KMS-11 (cell line): Measurements from ENCODE around the gene PTPRT.

ENCODE experiments used
- H2AFZ ChIP-seq: fragments of 200-600 bp; sonication (generic); 2 replicates; pipeline ENCODE4 v1.6.1; 2016; ENCODE audit warnings: antibody characterized with exemption, mixed run types, low read depth
- H3K27ac ChIP-seq: fragments of 200-600 bp; sonication (generic); 2 replicates; pipeline ENCODE4 v1.6.1; 2016; ENCODE audit warnings: mild to moderate bottlenecking, mixed run types
- H3K27me3 ChIP-seq: fragments of 200-600 bp; sonication (generic); 2 replicates; pipeline ENCODE4 v1.6.1; 2017; ENCODE audit warnings: mild to moderate bottlenecking, low read depth, mixed run types, moderate library complexity; ENCODE audit not compliant: insufficient read depth
- H3K36me3 ChIP-seq: fragments of 200-600 bp; sonication (generic); 2 replicates; pipeline ENCODE4 v1.6.1; 2017; ENCODE audit warnings: mild to moderate bottlenecking, mixed run types; ENCODE audit not compliant: insufficient read depth
- H3K4me1 ChIP-seq: fragments of 200-600 bp; sonication (generic); 2 replicates; pipeline ENCODE4 v1.6.1; 2016; ENCODE audit warnings: mild to moderate bottlenecking, low read depth, mixed run types; ENCODE audit not compliant: poor library complexity, severe bottlenecking
- H3K4me2 ChIP-seq: fragments of 200-600 bp; sonication (generic); 2 replicates; pipeline ENCODE4 v1.7.0; 2016; ENCODE audit warnings: mild to moderate bottlenecking, mixed run types
- H3K4me3 ChIP-seq: fragments of 200-600 bp; sonication (generic); IDR thresholded peaks from 2 replicates; pipeline ENCODE4 v1.6.1; 2017; ENCODE audit warnings: low read depth, low read length, mixed read lengths; ENCODE audit not compliant: insufficient read depth
- H3K79me2 ChIP-seq: fragments of 200-600 bp; sonication (generic); 2 replicates; pipeline ENCODE4 v1.6.1; 2016; ENCODE audit warnings: low read depth, mixed run types; ENCODE audit not compliant: insufficient read depth
- H3K9ac ChIP-seq: fragments of 200-600 bp; sonication (generic); 2 replicates; pipeline ENCODE4 v1.6.1; 2016; ENCODE audit warnings: mild to moderate bottlenecking, mixed run types
- H4K20me1 ChIP-seq: fragments of 200-600 bp; sonication (generic); 2 replicates; pipeline ENCODE4 v1.6.1; 2016; ENCODE audit warnings: mild to moderate bottlenecking, mixed run types; ENCODE audit not compliant: insufficient read depth
- TF ChIP-seq, protein P1 (sequence below): fragments of 200-600 bp; sonication (generic); conservative IDR thresholded peaks from 2 replicates; pipeline ENCODE4 v1.6.1; 2017; ENCODE audit warnings: low read depth, mild to moderate bottlenecking, antibody characterized with exemption, low read length, moderate library complexity, mixed read lengths

The PTPRT gene

GRCh38 chr20:42792052-42792451 is 397.7 kb downstream of the PTPRT start:
- Histone ChIP-seq H3K36me3 (no peaks in the 10 kb centered on the region), H4K20me1 (no peaks in the 10 kb centered on the region), H3K9ac (no peak overlapping the region), H3K4me2 (no peak overlapping the region), H2AFZ (no peak overlapping the region), H3K4me1 (no peaks in the 10 kb centered on the region), H3K27me3 (no peaks in the 10 kb centered on the region), H3K79me2 (no peaks in the 10 kb centered on the region), H3K4me3 (no peak overlapping the region), H3K27ac (no peak overlapping the region)
- TF ChIP-seq, protein P1, sequence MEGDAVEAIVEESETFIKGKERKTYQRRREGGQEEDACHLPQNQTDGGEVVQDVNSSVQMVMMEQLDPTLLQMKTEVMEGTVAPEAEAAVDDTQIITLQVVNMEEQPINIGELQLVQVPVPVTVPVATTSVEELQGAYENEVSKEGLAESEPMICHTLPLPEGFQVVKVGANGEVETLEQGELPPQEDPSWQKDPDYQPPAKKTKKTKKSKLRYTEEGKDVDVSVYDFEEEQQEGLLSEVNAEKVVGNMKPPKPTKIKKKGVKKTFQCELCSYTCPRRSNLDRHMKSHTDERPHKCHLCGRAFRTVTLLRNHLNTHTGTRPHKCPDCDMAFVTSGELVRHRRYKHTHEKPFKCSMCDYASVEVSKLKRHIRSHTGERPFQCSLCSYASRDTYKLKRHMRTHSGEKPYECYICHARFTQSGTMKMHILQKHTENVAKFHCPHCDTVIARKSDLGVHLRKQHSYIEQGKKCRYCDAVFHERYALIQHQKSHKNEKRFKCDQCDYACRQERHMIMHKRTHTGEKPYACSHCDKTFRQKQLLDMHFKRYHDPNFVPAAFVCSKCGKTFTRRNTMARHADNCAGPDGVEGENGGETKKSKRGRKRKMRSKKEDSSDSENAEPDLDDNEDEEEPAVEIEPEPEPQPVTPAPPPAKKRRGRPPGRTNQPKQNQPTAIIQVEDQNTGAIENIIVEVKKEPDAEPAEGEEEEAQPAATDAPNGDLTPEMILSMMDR, result no peak

DNA sequence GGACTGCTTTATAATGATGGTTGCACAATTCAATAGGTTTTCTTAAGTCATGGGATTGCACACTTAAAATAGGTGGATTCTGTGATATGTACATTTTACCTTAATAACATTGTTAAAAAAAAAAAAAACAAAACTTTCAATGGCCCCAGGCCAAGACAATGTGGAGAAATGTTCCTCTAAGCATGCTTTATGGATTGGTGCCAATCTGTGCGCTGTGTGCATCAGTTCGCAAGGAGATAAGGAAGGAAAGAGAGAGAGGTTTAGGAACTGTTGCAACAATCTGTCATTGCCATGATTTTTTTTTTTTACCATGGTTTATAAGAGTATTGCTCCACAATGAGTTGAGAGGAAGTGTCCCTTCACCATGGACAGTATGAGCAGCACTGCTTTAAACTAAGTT is 399.6 kb downstream of the PTPRT start:
- H3K27ac ChIP-seq, result no peak overlapping the region
- no peaks in the 10 kb centered on the region for H3K79me2 ChIP-seq
- H3K36me3 ChIP-seq, result no peaks in the 10 kb centered on the region
- H4K20me1 ChIP-seq, result no peaks in the 10 kb centered on the region
- no peaks in the 10 kb centered on the region for H3K27me3 ChIP-seq
- H3K4me3 ChIP-seq, result no peak overlapping the region
- H3K4me1 ChIP-seq, result no peaks in the 10 kb centered on the region
- TF ChIP-seq, protein P1, result no peak
- H3K4me2 ChIP-seq, result no peak overlapping the region
- no peak overlapping the region for H3K9ac ChIP-seq
- no peak overlapping the region for H2AFZ ChIP-seq

DNA sequence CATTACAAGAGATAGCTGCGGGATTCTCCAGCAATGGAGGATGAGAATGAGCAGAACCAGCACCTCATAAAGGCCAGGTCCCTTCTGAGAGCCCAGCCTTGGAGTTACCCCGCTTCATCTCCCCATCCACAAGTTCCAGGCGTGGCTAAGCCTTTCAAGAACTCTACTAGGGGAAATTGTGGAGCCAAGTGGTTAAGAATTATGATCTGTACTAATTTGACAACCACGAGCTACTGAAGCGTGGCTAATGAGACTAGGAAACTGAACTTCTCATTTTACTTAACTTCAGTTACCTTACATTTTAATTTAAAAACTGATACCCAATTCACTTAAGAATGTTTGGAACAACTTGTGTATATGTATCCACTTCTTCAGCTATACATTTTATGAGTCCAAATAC is 401.0 kb downstream of the PTPRT start:
- Histone ChIP-seq H3K4me2 (no peak overlapping the region), H3K79me2 (no peaks in the 10 kb centered on the region), H3K27me3 (no peaks in the 10 kb centered on the region), H2AFZ (no peak overlapping the region), H3K9ac (no peak overlapping the region), H3K4me3 (no peak overlapping the region), H3K4me1 (no peaks in the 10 kb centered on the region), H3K27ac (no peak overlapping the region), H3K36me3 (no peaks in the 10 kb centered on the region), H4K20me1 (no peaks in the 10 kb centered on the region)
- TF ChIP-seq, protein P1, result no peak

GRCh38 chr20:42785041-42785440 is 404.7 kb downstream of the PTPRT start:
- Histone ChIP-seq H3K9ac (no peak overlapping the region), H3K4me1 (no peaks in the 10 kb centered on the region)

More at GRCh38 chr20:42785041-42785440, 404.7 kb downstream of the PTPRT start:
- H2AFZ ChIP-seq, result no peak overlapping the region
- no peaks in the 10 kb centered on the region for H3K27me3 ChIP-seq
- no peaks in the 10 kb centered on the region for H3K79me2 ChIP-seq
- H4K20me1 ChIP-seq, result no peaks in the 10 kb centered on the region
- H3K27ac ChIP-seq, result no peak overlapping the region
- no peak overlapping the region for H3K4me2 ChIP-seq
- no peaks in the 10 kb centered on the region for H3K36me3 ChIP-seq
- no peak overlapping the region for H3K4me3 ChIP-seq
- TF ChIP-seq, protein P1, result no peak
